Measurements from ENCODE around the gene KLF7. TPM values are rescaled to one million over a fixed set of nuclear protein-coding genes. Genes with fewer than 3 reads are reported as not detected.

KLF7 gene
- 10 to 100 TPM in 6 of 8 experiments, 1 to 10 TPM in 1, under 1 TPM in 1; 0.61 to 56.7 (median 19.2) TPM for total RNA-seq

DNA sequence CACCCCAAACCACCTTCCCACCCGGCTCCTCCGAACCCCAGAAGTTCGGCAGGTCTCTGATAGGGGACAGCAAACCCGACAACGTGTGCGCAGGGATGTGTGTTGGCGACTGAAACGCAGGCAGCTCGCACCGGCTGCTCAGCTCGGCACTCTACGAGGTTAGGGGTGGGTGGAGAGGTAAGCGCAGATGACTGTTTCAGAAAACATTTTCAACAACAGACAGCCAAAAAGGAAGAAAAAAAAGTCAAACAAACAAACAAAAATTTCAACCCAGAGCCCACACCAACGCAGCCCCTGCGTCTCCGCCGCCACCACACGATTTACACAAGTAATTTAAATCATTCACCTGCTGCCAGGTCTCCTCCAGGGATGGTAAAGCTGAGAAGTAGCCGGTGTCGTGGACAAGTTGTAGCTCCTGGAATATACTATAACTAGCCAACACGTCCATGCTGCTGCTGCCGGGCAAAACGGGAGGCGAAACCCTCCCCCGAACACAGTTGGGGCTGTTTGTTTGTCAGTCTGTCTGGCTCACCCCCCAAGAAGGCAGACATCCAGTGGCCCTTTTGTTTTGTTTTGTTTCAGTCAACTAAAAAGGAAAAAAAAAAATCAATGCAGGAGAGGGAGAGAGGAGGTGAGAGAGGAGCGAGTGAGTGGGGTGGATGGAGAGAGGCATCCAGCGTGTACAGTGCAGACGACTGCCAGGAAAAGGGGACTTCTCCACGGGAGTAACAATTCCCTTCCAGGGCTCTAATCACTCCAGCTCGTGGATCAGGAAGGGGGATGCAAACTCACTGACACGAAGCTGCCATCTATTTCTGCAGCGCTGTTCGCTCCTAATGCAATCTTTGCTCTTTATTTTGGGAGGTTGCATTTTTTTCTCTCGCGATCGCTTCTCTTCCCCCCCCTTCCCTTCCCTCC is at the start of gene KLF7:
Gene KLF7, minus strand, starts transcription at position 828 of the 918 bp plus-strand sequence. Its CDS starts 380 bp downstream, at position 448.
- in situ Hi-C loops (cut with MboI; ENCODE audit: low pct_unique_long_range_greater_than_20kb in 2 of 9, low sequenced_read_pairs in 9 of 9, unreplicated experiment in 9 of 9), result loop anchor here in 5 of 9 experiments (10.0 to 25.0 kb wide), 3 partner anchors 178 to 309 kb away; no protein-coding TSS in a partner anchor
- WGBS, 10 experiments, result 0 to 10% (median 2%) methylated on average over 1 to 18 of the region's 36 CpGs; no CpG with 5 or more reads in 1 of the 10 experiments
- H3K4me3 ChIP-seq, result peak within 1 kb of the TSS; percentile 60 to 84 (median 71)
- peaks cover 23 to 25% of the 10 kb centered on the region in 2 donors for H3K4me1 ChIP-seq (replicated peaks in 1 of 2)
- H3K27ac ChIP-seq, result peak within 1 kb of the TSS; percentile 100
- peak; percentile 4 to 28 (median 18) for ATAC-seq (replicated peaks in 6 of 8)

DNA sequence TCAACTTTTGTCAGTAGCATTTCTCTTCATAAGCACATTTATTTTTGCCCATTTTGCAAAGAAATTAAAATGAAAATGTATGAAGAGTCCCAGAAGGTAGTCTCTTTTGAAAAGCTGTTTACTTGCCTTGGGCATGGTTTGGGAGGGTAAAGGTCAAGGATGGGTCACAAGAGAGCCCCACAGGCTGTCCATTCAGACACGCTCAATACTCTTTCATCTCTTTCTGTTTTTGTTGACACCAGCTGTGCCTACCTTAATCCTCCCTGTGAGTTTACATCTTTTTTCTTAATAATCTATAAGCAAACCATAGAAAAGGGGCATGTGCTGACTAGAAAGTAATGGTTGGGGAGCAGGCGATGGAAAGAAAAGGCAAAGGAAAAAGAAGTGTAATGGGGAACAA is 49.6 kb upstream of the KLF7 start:
- in situ Hi-C loops (cut with MboI; ENCODE audit: low pct_unique_long_range_greater_than_20kb in 2 of 9, low sequenced_read_pairs in 9 of 9, unreplicated experiment in 9 of 9), result no loop called here
- no peak overlapping the region for H3K4me3 ChIP-seq
- 24 to 100% (median 58%) methylated on average over 1 to 2 of the region's 2 CpGs; no CpG with 5 or more reads in 2 of the 10 experiments for WGBS, 10 experiments
- no peak for ATAC-seq (replicated peaks in 6 of 8)
- peaks cover 22 to 35% of the 10 kb centered on the region in 2 donors for H3K4me1 ChIP-seq (replicated peaks in 1 of 2)
- no peak overlapping the region for H3K27ac ChIP-seq

DNA sequence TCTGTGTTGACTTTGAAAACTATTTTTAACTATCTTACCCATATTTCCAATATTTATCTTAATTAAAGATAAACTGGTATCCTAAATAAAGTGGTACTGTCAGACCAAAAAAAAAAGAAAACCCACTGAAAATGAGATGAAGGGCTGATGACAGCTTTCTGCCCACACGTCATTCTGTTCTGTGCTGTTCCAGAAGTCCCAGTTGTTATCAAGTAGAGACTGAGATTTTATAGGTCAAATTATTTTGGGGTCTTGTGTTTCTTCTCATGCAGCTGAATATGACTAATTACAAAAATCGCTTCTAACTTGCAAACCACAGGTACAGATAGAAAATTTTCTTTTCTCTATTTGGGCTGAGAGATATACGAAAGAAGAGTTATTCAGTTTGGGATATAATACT is 48.7 kb upstream of the KLF7 start:
- peaks cover 17 to 28% of the 10 kb centered on the region in 2 donors for H3K4me1 ChIP-seq (replicated peaks in 1 of 2)
- WGBS, 10 experiments, result 60 to 100% (median 86%) methylated on average over 1 to 3 of the region's 3 CpGs
- in situ Hi-C loops (cut with MboI; ENCODE audit: low pct_unique_long_range_greater_than_20kb in 2 of 9, low sequenced_read_pairs in 9 of 9, unreplicated experiment in 9 of 9), result no loop called here
- ATAC-seq (replicated peaks in 6 of 8), result no peak
- no peak overlapping the region for H3K27ac ChIP-seq
- no peak overlapping the region for H3K4me3 ChIP-seq

DNA sequence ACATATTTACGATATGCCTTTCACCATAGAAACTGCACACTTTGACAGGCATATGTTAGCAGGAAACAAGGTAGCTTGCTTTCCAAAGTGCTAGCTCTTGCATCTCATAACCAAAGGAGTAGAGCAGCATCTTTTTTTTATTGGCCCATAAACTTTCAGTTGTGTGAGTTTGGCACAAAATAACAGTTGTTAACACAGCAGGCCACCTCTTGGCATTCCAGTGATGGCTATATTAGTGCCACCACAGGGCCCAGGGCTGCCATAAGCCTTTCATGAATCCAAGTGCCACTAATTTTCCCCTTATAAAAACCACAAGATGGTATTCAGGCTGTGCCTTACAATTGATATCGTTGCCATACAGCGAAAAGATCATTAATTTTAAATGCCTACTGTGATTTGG is 40.3 kb upstream of the KLF7 start:
- no peak overlapping the region for H3K4me3 ChIP-seq
- no peak for ATAC-seq (replicated peaks in 6 of 8)
- no peak overlapping the region for H3K27ac ChIP-seq
- in situ Hi-C loops (cut with MboI; ENCODE audit: low pct_unique_long_range_greater_than_20kb in 2 of 9, low sequenced_read_pairs in 9 of 9, unreplicated experiment in 9 of 9), result no loop called here
- H3K4me1 ChIP-seq (replicated peaks in 1 of 2), result peaks cover 0 to 7% of the 10 kb centered on the region in 2 donors
- 23 to 100% (median 92%) methylated on average over 1 to 3 of the region's 3 CpGs; no CpG with 5 or more reads in 3 of the 10 experiments for WGBS, 10 experiments

DNA sequence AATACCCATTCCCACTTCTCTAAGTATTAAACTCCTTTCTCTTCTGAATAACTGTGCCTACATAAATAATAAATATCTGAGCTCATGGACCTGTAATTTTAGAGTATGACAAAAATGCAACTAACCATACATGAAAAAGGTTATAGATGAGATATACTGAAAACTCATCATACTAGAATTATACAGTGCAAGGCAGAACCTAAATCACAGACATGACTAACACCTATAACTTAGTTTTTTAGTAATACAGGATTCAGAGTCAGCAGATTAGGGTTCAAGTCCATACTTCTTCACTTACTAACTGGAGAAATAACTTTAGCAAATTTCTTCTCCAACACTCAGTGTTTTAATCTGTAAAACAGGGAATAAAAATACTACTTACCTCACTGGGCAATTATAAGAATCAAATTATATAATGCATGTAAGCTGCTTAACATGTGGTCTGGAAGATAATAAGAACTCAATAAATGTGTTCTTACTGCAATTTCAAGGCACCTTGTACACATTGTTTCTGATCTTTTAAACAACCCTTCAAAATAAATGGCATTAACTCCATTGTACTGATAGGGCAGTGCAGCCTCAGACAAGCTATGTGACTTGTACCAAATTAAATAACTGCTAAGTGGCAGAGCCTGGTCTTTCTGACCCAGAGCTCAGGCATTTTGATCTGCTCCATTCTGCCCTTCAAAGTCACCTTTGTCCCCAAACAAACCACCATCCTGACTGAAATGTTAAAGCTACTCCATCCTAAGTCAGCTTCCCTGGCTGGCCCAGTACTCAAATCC is 39.6 kb upstream of the KLF7 start:
- H3K4me3 ChIP-seq, result no peak overlapping the region
- no peak overlapping the region for H3K27ac ChIP-seq
- ATAC-seq (replicated peaks in 6 of 8), result no peak
- in situ Hi-C loops (cut with MboI; ENCODE audit: low pct_unique_long_range_greater_than_20kb in 2 of 9, low sequenced_read_pairs in 9 of 9, unreplicated experiment in 9 of 9), result no loop called here
- H3K4me1 ChIP-seq (replicated peaks in 1 of 2), result peaks cover 2 to 13% of the 10 kb centered on the region in 2 donors

DNA sequence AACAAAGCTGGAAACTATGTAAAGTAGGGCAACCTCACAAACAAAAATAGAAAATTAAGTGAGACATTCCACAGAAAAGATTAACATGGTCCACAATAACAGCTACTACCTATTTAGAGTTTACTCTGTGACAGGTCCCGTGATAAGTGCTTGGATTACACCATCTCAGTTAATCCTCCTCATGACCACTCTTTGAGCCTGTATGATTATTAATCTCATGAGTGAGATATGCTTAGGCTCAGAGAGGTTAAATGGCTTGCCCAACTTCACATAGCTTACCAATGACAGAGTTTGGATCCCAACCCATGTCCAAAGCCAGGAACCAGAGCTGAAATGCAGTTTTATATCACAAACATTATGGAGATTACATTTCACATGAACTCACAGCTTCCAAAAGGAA is 37.3 kb upstream of the KLF7 start:
- in situ Hi-C loops (cut with MboI; ENCODE audit: low pct_unique_long_range_greater_than_20kb in 2 of 9, low sequenced_read_pairs in 9 of 9, unreplicated experiment in 9 of 9), result no loop called here
- 0 to 100% (median 72%) methylated on average over 1 of the region's 1 CpG; no CpG with 5 or more reads in 2 of the 10 experiments for WGBS, 10 experiments
- ATAC-seq (replicated peaks in 6 of 8), result no peak
- Histone ChIP-seq H3K4me3 (no peak overlapping the region), H3K27ac (no peak overlapping the region), H3K4me1 (replicated peaks in 1 of 2) (peaks cover 12 to 27% of the 10 kb centered on the region in 2 donors)

DNA sequence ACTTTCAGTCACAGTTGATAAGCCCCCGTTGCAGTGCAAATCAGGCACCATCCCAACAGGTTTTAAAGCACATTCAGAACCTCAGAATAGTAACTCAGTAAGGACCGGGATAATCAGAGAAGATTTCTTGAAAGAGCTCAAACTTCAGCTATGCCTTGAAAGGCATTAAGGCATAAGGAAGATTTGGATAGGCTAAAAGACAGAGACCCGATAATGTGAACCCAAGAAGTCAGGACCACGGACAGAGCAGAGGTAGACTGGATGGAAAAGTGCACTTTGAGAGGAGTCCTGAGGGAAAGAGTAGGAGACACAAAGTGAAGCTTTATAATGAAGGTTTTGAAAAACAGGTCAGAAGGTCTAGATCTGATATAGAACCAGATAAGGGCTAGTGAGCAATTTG is 36.9 kb upstream of the KLF7 start:
- in situ Hi-C loops (cut with MboI; ENCODE audit: low pct_unique_long_range_greater_than_20kb in 2 of 9, low sequenced_read_pairs in 9 of 9, unreplicated experiment in 9 of 9), result no loop called here
- ATAC-seq (replicated peaks in 6 of 8), result peak in 2 of 8 experiments; percentile 33 to 65
- peaks cover 12 to 27% of the 10 kb centered on the region in 2 donors for H3K4me1 ChIP-seq (replicated peaks in 1 of 2)
- 0 to 69% (median 39%) methylated on average over 1 to 4 of the region's 4 CpGs for WGBS, 10 experiments
- no peak overlapping the region for H3K4me3 ChIP-seq
- H3K27ac ChIP-seq, result no peak overlapping the region

DNA sequence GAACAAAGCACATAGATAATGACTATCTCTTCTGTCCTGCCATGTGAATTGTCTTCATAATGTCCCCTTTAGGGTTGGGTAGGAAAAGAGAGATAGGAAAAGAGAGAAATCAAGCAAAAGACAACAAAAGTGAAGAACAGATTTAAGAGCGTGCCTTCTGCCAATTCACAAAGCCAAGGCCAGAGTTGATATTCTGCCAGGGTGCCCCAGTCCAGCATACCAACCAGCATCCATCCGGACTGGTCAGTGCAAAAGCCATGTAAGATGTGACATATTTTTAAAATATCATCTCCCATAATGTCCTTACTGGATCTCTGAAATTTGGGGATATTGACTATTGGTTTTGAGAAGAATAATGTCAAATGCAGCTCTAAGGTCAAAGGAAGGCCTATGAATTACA is 35.7 kb upstream of the KLF7 start:
- H3K27ac ChIP-seq, result no peak overlapping the region
- no peak for ATAC-seq (replicated peaks in 6 of 8)
- peaks cover 12 to 27% of the 10 kb centered on the region in 2 donors for H3K4me1 ChIP-seq (replicated peaks in 1 of 2)
- 50 to 100% (median 90%) methylated on average over 1 to 2 of the region's 2 CpGs; no CpG with 5 or more reads in 1 of the 10 experiments for WGBS, 10 experiments
- no peak overlapping the region for H3K4me3 ChIP-seq
- in situ Hi-C loops (cut with MboI; ENCODE audit: low pct_unique_long_range_greater_than_20kb in 2 of 9, low sequenced_read_pairs in 9 of 9, unreplicated experiment in 9 of 9), result no loop called here

DNA sequence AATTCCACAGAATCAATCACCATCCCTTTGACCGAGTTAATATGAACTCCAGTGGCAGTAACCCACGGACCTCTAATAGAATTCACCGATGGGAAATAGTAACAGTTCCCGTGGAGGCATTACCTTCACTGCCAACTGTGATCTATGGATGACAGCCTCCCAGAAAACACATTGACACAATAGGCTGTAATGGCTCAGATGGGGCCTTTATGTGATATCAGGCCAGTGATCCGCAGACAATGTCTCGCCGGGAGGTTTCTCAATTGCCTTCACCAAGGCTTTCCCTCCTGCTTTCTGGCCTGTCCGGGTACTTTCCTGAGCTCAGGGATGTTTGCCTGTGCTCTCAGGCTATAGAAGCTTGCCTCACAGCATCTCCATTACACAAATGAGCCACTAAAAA is 34.4 kb upstream of the KLF7 start:
- H3K4me1 ChIP-seq (replicated peaks in 1 of 2), result peaks cover 15 to 30% of the 10 kb centered on the region in 2 donors
- peak in 5 of 8 experiments; percentile 88 to 97 (median 92) for ATAC-seq (replicated peaks in 6 of 8)
- WGBS, 10 experiments, result 14 to 91% (median 24%) methylated on average over 1 to 6 of the region's 8 CpGs; no CpG with 5 or more reads in 2 of the 10 experiments
- in situ Hi-C loops (cut with MboI; ENCODE audit: low pct_unique_long_range_greater_than_20kb in 2 of 9, low sequenced_read_pairs in 9 of 9, unreplicated experiment in 9 of 9), result no loop called here
- H3K27ac ChIP-seq, result peak overlapping the region in 1 of 2 donors; percentile 43
- no peak overlapping the region for H3K4me3 ChIP-seq

DNA sequence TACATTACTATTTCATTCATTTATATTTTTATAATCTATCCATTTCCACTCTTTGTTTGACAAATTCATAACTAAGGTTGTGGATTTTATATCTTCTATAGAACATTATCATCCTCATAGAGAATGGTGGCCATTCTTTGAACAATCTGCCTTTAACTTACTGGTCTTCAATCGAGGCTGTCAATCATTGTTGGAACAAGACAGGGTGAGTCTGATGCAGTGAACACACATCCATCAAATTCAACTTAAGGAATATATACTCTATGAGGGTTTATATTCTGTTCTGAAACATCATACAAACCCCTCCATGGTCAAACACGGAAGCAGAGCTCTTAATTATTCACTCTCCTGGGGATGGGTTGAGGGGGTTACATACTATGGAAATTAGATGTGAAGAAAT is 28.3 kb upstream of the KLF7 start:
- WGBS, 10 experiments, result 20 to 100% (median 72%) methylated on average over 1 to 2 of the region's 2 CpGs; no CpG with 5 or more reads in 1 of the 10 experiments
- Histone ChIP-seq H3K27ac (no peak overlapping the region), H3K4me1 (replicated peaks in 1 of 2) (peaks cover 5 to 6% of the 10 kb centered on the region in 2 donors), H3K4me3 (no peak overlapping the region)
- in situ Hi-C loops (cut with MboI; ENCODE audit: low pct_unique_long_range_greater_than_20kb in 2 of 9, low sequenced_read_pairs in 9 of 9, unreplicated experiment in 9 of 9), result no loop called here
- no peak for ATAC-seq (replicated peaks in 6 of 8)

DNA sequence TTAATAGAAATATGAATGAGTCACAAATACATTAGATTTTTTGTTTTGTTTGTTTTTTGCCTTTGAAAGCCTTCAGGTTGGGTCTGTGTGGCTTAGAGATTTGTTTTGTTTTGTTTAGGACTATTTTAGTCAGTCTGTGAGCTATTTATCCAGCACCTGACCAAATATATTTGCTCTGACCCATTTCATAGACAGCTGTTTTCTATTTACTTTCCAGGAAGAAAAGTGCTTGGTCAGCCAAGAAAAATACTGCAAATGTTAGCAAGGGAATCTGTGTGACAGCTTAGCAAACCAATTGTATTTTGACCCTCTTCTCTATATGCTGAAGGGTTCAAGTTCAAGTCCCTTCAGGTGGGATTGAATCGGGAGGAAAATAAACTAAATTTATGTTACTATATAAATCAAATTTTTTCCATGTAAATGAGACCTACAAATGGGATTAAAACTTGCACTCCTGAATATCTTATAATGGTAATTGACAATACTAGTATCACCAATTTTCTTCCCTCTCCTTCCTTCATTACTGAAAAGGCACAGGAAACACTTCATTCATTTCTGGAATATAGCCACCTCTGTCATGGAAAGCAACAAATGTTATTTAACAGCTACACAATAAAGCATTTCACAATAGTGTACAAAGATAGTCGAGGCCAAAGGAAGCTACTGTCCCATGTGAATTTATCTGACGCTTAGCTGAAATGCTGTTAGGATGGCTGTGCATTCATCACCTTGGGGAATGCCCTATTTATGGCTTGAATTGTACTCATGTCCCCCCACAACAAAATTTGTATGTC is 23.1 kb upstream of the KLF7 start:
- no peaks in the 10 kb centered on the region for H3K4me1 ChIP-seq (replicated peaks in 1 of 2)
- H3K27ac ChIP-seq, result no peak overlapping the region
- 25 to 90% (median 61%) methylated on average over 1 to 3 of the region's 3 CpGs for WGBS, 10 experiments
- in situ Hi-C loops (cut with MboI; ENCODE audit: low pct_unique_long_range_greater_than_20kb in 2 of 9, low sequenced_read_pairs in 9 of 9, unreplicated experiment in 9 of 9), result no loop called here
- ATAC-seq (replicated peaks in 6 of 8), result peak in 2 of 8 experiments; percentile 52 to 70
- H3K4me3 ChIP-seq, result no peak overlapping the region

DNA sequence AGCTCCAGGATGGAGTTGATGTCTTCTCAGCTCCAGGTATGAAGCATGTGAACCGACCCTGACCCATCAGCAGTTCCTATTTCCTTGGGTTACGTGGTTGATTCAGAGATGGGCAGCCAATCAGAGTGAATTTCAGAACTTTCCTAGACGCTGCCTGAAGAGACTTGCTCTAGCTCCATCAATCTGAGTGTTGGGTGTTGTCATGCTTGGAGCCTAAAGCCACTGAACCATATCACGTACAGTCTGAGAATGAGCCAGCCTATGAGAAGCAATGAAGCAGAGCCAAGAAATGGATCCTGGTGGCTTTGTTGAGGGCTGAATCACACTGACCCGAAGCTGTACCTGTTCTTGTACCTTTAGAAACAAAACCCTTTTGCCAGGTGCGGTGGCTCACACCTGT is 19.6 kb upstream of the KLF7 start:
- Histone ChIP-seq H3K27ac (no peak overlapping the region), H3K4me1 (replicated peaks in 1 of 2) (no peaks in the 10 kb centered on the region), H3K4me3 (no peak overlapping the region)
- ATAC-seq (replicated peaks in 6 of 8), result no peak
- in situ Hi-C loops (cut with MboI; ENCODE audit: low pct_unique_long_range_greater_than_20kb in 2 of 9, low sequenced_read_pairs in 9 of 9, unreplicated experiment in 9 of 9), result no loop called here
- 60 to 100% (median 90%) methylated on average over 1 to 4 of the region's 6 CpGs; no CpG with 5 or more reads in 1 of the 10 experiments for WGBS, 10 experiments

Measured in motor neuron (in vitro differentiated cells).